B cell (primary cell): ENCODE results near the gene ZSWIM6. TPM values are rescaled to one million over a fixed set of nuclear protein-coding genes. Genes with fewer than 3 reads are reported as not detected.

Experiments
- ATAC-seq: fragments of 200-7000 bp; cut with Tn5 transposase; one replicate; pipeline ENCODE4 v1.10.0; 2021; ENCODE audit warnings: low read depth, mild to moderate bottlenecking, moderate number of reproducible peaks, moderate library complexity
- CTCF ChIA-PET: fragments of 350-600 bp; sonication (Branson Sonifier 250); formaldehyde crosslinking; loops from one replicate; lab custom pipeline; 2021; ENCODE audit warnings: antibody characterized with exemption, inconsistent platforms; lab: Charles Lee
- POLR2A ChIA-PET: fragments of 350-600 bp; sonication (Branson Sonifier 250); formaldehyde crosslinking; loops from one replicate; lab custom pipeline; 2021; ENCODE audit warnings: antibody characterized with exemption; lab: Charles Lee
- DNase-seq: peaks from one replicate; pipeline ENCODE4 v3.0.0; 2013
- H2AFZ ChIP-seq: 2 replicates; pipeline ENCODE4 v1.6.1; 2012; ENCODE audit warnings: mild to moderate bottlenecking, low read depth, low read length; ENCODE audit not compliant: insufficient read depth, poor library complexity, severe bottlenecking
- H3K27ac ChIP-seq, 2 donors: 1 replicate in 1 of 2; 2 replicates in 1 of 2; pipeline ENCODE4 v1.5.1; 2012 to 2013; ENCODE audit warnings: low read length in 2 of 2, mild to moderate bottlenecking in 2 of 2, moderate library complexity in 1 of 2
- H3K27me3 ChIP-seq, 4 experiments: fragments of 200-600 bp in 1 of 4; sonication (generic) in 1 of 4; replicated peaks in 1 of 4; 1 replicate in 2 of 4; 2 replicates in 2 of 4; pipeline versions ENCODE4 v1.6.1 to v1.7.0; 2013 to 2016; ENCODE audit warnings: low read length in 3 of 4, mild to moderate bottlenecking in 2 of 4, mixed read lengths in 1 of 4, moderate library complexity in 1 of 4; ENCODE audit not compliant: insufficient read depth in 4 of 4, control insufficient read depth in 3 of 4; ENCODE audit errors: control extremely low read depth in 1 of 4
- H3K36me3 ChIP-seq, 2 experiments: replicated peaks in 1 of 2; 1 replicate in 1 of 2; 2 replicates in 1 of 2; pipeline versions ENCODE4 v1.6.1 to v1.7.1; 2013; ENCODE audit warnings: low read length in 1 of 2; ENCODE audit not compliant: insufficient read depth in 2 of 2, control insufficient read depth in 1 of 2; ENCODE audit errors: control extremely low read depth in 1 of 2, extremely low read depth in 1 of 2
- H3K4me1 ChIP-seq, 2 donors: fragments of 200-600 bp in 1 of 2; sonication (generic) in 1 of 2; 1 replicate in 1 of 2; 2 replicates in 1 of 2; pipeline versions ENCODE4 v1.5.1 to v1.6.1; 2013 to 2017; ENCODE audit warnings: low read length in 2 of 2; ENCODE audit not compliant: control insufficient read depth in 2 of 2, insufficient read depth in 2 of 2
- H3K4me2 ChIP-seq: replicated peaks from 2 replicates; pipeline ENCODE3; 2012; ENCODE audit warnings: mild to moderate bottlenecking, low read depth, low read length; ENCODE audit not compliant: poor library complexity, severe bottlenecking
- H3K4me3 ChIP-seq, 5 experiments: fragments of 200-600 bp in 1 of 5; sonication (generic) in 1 of 5; 1 replicate in 3 of 5; 2 replicates in 2 of 5; pipeline versions ENCODE4 v1.5.1 to v1.7.0; 2011 to 2016; ENCODE audit warnings: low read length in 4 of 5, mild to moderate bottlenecking in 4 of 5, low read depth in 2 of 5, control low read depth in 1 of 5, moderate library complexity in 1 of 5; ENCODE audit not compliant: insufficient read depth in 1 of 5; ENCODE audit errors: control extremely low read depth in 1 of 5, extremely low read depth in 1 of 5
- H3K79me2 ChIP-seq: fragments of 200-600 bp; sonication (generic); one replicate; pipeline ENCODE4 v1.6.0; 2016; ENCODE audit warnings: low read length; ENCODE audit not compliant: control insufficient read depth, insufficient read depth
- H3K9ac ChIP-seq: fragments of 200-600 bp; sonication (generic); 2 replicates; pipeline ENCODE4 v1.6.1; 2017; ENCODE audit warnings: mild to moderate bottlenecking, low read length, moderate library complexity
- H3K9me3 ChIP-seq, 3 donors: one replicate each; pipeline versions ENCODE4 v1.6.1 to v1.7.1; 2013; ENCODE audit warnings: low read length in 2 of 3; ENCODE audit not compliant: control insufficient read depth in 2 of 3, insufficient read depth in 1 of 3; ENCODE audit errors: control extremely low read depth in 1 of 3
- H4K20me1 ChIP-seq: 2 replicates; pipeline ENCODE4 v1.6.0; 2012; ENCODE audit warnings: mild to moderate bottlenecking, low read length; ENCODE audit not compliant: insufficient read depth, control insufficient read depth, poor library complexity, severe bottlenecking
- H3K27ac Mint-ChIP-seq: one replicate; pipeline ENCODE4 v1.8.0; 2021; ENCODE audit warnings: mixed read lengths
- H3K27me3 Mint-ChIP-seq: one replicate; pipeline ENCODE4 v1.8.0; 2021; ENCODE audit warnings: mixed read lengths
- H3K4me1 Mint-ChIP-seq: one replicate; pipeline ENCODE4 v1.8.0; 2021; ENCODE audit warnings: mixed read lengths
- H3K4me3 Mint-ChIP-seq: one replicate; pipeline ENCODE4 v1.8.0; 2021; ENCODE audit warnings: mixed read lengths
- H3K9me3 Mint-ChIP-seq: one replicate; pipeline ENCODE4 v1.8.0; 2022; ENCODE audit warnings: mixed read lengths; ENCODE audit not compliant: insufficient read depth
- CTCF ChIP-seq: fragments of 200-600 bp; IDR thresholded peaks from one replicate; pipeline ENCODE4 v1.8.0; 2022; ENCODE audit warnings: antibody characterized with exemption, mild to moderate bottlenecking
- WGBS: methylation state at CpG from one replicate; pipeline ENCODE4 v1.1.5; 2013; ENCODE audit warnings: missing lambda C conversion rate; ENCODE audit not compliant: insufficient coverage; 5-methylcytosine and 5-hydroxymethylcytosine counted together
- intact Hi-C: fragments of 100-400 bp; cut with micrococcal nuclease; formaldehyde crosslinking; loops from one replicate; pipeline ENCODE4 v1.10.0; 2022
- polyA plus RNA-seq: library from polyadenylated mRNA; depleted of rRNA; stranded (reverse); fragments of >200 nt; gene quantifications from 2 replicates; pipeline ENCODE4 v1.2.3, GENCODE V29; 2012
- total RNA-seq, 2 donors: library from RNA; stranded (reverse); fragments of 120-200 nt in 1 of 2; gene quantifications; 1 replicate in 1 of 2; 2 replicates in 1 of 2; pipeline versions ENCODE4 v1.2.3 to v1.2.4, GENCODE V29; 2013 to 2022

The ZSWIM6 gene
- total and polyA plus RNA-seq, 2 donors (not counting 1 experiment from before 2014, with no cell fraction given), result 7.9 to 16.4 TPM

GRCh38 chr5:61322738-61323725 lies 9.0 kb upstream of the ZSWIM6 start:
- DNase-seq, result no peak
- Mint-ChIP-seq H3K4me1 (peaks cover 26% of the 10 kb centered on the region), H3K27me3 (peaks cover 18% of the 10 kb centered on the region), H3K4me3 (no peak overlapping the region), H3K9me3 (no peaks in the 10 kb centered on the region), H3K27ac (no peak overlapping the region)
- no peaks in the 10 kb centered on the region for H3K79me2 ChIP-seq
- CTCF ChIA-PET, result no interaction called here
- ATAC-seq, result no peak
- H4K20me1 ChIP-seq, result no peaks in the 10 kb centered on the region
- POLR2A ChIA-PET, result no interaction called here
- TF ChIP-seq CTCF, result no peak
- no peak overlapping the region for H2AFZ ChIP-seq
- no peaks in the 10 kb centered on the region for H3K36me3 ChIP-seq
- H3K4me2 ChIP-seq, result no peak overlapping the region
- peaks cover 0 to 3% (median 0%) of the 10 kb centered on the region in 4 experiments for H3K27me3 ChIP-seq
- 96% methylated on average over 3 of the region's 4 CpGs for WGBS
- intact Hi-C loops, result no loop called here
- no peaks in the 10 kb centered on the region for H3K9me3 ChIP-seq
- H3K27ac ChIP-seq, result no peak overlapping the region
- no peak overlapping the region for H3K4me3 ChIP-seq
- peaks cover 18 to 28% of the 10 kb centered on the region in 2 donors for H3K4me1 ChIP-seq
- H3K9ac ChIP-seq, result no peak overlapping the region
